Right lobe of liver (tissue), 4 donors: Measurements from ENCODE around the gene TRPM6.

ENCODE experiments used
- CTCF ChIP-seq, 4 donors: fragments of 200-600 bp in 3 of 4; fragments of 450-650 bp in 1 of 4; IDR thresholded peaks; one replicate each; pipeline versions ENCODE4 v1.5.1 to v1.8.0; 2016 to 2022; ENCODE audit warnings: antibody characterized with exemption in 4 of 4, mild to moderate bottlenecking in 2 of 4
- POLR2A ChIP-seq: fragments of 450-650 bp; IDR thresholded peaks from one replicate; pipeline ENCODE4 v1.6.1; 2017; ENCODE audit warnings: antibody characterized with exemption, mild to moderate bottlenecking
- donor health status: DM: no; HTN: no; CAD: no.
- donor health status: DM: no; HTN: no; CAD: no.
- donor health status: DM: no; HTN: yes; CAD: no.

DNA sequence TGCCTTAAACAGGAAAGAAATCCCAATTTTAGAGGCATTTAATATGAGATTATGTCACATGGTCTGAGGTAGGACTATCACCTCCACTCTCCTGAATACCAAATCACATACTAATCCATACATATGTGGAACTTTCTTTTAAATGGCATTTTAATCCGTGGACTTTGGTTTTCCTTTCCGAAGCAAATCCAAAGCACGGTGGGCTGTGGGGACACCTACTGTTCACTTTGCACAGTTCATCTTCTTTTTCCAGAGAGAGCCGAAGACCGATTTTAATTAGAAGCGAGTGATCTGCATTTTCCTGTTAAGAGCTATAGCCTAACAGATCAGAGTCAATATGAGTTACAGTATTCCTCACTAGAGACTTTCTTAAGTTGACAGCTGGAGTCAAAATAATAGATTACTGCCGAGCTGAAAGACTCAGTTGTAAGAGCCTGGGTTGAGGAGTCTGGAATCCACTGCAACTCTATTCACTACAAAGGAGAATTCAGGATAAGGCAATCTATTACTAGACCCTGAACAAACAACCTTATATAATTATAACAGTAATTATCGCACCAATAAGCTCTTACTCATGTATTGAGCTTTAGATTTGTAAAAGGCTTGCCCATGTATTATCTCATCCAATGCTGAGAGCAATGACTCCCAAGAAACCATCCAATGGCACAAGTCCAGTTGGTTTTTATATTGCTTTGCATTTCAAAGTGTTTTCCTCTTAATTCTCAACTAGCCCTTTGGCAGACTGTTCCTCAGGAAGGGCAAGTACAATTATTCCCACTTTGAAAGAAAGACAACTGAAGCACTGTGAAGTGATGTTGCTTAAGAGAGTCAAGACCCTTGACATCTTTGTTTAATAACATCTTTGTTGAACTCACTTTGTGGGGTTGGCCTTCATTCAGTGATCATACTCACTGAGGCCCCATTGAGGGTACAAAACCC is 144.7 kb downstream of the TRPM6 start:
- TF ChIP-seq CTCF (IDR thresholded peaks at IDR 0.05) (peak; percentile 49 to 65 (median 62)), POLR2A (no peak)
